ENCODE measurements around the gene NMRAL1.
A peak's percentile ranks its signal among the peaks of the same experiment; 100 is the strongest.

NMRAL1 gene

DNA sequence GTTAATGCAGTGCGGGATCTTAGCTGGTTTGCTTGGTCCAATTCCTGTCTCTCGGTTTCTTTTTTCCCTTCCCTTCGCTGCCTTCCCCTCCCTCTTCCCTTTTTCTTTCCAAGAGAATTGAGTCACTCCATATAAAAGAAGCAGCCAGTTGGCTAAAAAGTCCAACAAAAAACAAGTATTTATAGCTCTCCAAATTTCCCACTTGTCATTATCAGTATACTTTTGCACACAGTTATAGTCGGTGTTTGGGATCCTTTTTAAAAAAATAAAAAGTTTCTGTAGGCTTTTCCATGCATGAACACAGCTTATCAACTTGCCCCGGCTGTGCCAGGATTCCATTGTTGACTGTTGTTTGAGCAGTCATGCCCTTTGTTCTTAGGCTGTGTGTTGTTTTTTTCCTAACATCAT lies 26.6 kb upstream of the NMRAL1 start:
- no peak for DNase-seq

DNA sequence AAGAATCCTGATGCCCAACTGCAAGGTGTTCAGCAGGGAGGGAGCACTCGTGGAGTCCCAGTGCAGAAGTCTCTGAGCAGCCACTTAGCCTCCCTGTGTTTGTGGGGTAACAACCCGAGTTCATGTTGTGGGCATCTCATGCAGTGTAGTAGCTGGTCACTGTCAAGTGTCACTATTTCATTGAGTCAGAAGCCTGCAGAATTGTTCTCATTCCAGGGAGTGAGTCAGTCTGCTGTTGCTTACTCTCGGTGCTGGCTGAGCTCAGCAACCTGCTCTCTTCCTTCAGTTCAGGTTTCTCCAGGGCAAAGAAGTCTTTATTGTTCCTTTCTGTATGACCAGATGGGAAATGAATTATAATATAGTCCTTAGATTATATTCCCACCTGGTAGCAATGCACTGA lies 25.8 kb upstream of the NMRAL1 start:
- no peak for DNase-seq

- no peak for DNase-seq
Observed at GRCh38 chr16:4499196-4499555, 24.8 kb upstream of the NMRAL1 start.

DNA sequence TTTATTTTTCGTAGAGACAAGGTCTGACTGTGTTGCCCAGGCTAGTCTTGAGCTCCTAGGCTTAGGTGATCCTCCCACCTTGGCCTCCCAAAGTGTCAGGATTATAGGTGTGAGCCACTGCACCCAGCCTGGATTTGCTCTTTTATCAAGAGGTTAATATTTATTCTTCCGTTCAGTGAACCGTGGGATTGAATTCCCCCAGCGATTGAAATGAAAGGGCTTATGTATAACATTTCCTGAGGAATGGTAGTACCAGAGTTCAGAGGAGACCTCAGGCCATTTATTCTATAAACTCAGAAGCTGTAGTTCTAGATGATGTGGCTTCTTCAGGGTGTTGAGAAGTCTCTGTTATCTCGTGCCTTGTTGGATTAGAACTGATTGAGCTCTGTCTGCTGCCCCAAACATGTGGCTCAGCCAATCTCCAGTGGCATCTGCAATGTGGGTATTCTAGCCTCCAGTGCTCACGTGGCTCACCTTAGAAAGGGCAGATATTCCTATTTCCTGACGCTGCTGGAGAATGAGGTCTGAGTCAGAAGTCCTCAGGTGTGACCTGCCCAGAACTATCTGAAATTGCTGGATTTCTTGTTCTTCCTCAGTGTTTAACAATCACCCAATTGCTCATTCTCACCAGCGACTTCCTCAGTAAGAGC lies 24.2 kb upstream of the NMRAL1 start:
- no peak for DNase-seq

DNA sequence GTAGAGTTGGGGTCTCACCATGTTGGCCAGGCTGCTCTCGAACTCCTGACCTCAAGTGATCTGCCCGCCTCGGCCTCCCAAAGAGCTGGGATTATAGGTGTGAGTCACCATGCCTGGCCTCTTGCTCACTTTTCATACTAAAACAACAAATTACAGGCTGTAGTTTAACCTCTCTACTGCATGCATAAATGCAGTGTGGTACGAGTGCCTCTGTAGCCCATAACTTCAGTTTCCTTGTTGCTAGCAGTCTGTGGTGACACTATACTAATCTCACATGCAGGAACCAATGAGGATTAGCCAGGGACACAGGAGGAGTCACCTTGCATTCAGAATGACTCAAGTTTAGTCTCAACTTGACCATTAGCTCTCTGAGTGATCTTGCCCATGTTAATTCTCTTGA lies 21.9 kb upstream of the NMRAL1 start:
- no peak for DNase-seq

- no peak for DNase-seq
Observed at GRCh38 chr16:4495766-4496165, 21.3 kb upstream of the NMRAL1 start.

DNA sequence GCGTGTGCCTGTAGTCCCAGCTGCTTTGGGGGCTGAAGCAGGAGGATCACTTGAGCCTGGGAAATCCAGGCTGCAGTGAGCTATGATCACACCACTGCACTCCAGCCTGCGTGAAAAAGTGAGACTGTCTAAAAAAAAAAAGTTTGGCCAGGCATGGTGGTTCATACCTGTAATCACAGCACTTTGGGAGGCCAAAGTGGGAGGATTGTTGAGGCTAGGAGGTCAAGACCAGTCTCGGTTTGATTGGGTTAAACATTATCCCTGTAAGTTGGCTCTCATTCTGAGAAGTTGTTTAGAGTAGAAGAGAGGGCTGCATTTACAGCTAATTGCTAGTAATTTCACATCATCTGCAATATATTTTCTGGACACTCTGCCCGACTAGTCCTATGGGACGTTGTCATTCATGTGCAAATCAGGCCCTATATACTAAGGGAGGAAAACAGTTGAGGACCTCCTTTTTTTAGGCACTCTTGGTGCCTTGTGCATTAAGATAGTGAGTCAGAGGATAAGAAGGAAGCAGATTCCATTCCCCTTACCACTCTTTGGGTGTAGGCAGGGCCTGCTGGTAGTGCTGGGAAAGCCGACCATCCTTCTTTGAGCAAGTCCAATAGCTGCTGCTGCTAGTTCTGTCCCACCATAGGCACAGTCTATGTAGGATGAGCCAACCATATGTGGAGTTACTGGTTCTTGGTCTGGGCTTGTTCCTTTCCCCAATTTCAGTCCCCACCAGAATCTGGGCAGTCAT lies 20.5 kb upstream of the NMRAL1 start:
- no peak for DNase-seq

DNA sequence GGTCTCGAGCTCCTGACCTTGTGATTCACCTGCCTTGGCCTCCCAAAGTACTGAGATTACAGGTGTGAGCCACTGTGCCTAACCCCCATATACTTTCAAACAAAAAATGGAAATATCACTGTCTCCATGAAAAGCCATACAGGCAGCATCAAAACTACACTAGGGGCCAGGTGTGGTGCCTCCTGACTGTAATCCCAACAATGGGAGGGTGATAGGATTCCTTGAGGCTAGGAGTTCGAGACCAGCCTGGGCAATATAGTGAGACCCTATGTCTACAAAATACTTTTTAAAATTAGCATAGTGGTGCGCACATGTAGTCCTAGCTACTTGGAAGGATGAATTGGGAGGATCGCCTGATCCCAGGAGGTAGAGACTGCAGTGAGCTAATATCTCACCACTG lies 17.5 kb upstream of the NMRAL1 start:
- DNase-seq: no peak

DNA sequence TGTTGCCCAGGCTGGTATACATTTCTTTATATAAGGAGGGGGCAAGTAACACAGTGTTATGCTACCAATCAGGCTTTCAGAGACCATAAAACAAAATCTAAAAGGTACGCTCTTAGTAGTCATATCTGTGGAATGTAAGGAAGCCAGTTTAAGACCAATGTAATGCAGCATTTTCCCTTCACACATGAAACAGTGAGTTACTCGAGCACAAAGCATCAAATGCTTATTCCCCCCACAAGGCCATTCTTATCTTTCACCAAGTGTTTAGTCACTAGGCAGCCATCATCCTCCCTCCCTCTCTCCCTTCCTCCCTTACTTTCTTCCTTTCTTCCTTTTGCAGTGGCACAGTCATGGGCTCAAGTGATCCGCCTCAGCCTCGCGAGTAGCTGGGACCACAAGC lies 14.6 kb upstream of the NMRAL1 start:
- no peak for DNase-seq

DNA sequence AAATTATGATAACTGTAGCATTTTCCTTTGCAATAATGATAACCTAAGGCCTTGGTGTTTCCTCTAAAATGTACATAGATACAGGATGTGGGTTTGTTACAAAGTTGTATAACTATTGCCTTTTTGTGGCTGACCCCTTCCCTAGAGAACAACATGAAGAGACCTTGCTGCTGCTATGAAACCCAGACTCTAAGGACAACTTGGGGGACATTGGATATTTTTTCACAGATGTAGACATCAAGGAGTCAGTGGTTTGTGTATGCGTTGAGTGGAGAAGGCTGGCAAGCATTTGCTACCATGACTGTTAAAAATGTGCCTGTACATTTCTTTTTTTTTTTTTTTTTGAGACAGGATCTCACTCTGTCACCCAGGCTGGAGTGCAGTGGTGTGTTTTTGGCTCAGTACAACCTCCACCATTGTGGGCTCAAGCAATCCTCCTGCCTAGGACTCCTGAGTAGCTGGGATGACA lies 14.1 kb upstream of the NMRAL1 start:
- DNase-seq: no peak

DNA sequence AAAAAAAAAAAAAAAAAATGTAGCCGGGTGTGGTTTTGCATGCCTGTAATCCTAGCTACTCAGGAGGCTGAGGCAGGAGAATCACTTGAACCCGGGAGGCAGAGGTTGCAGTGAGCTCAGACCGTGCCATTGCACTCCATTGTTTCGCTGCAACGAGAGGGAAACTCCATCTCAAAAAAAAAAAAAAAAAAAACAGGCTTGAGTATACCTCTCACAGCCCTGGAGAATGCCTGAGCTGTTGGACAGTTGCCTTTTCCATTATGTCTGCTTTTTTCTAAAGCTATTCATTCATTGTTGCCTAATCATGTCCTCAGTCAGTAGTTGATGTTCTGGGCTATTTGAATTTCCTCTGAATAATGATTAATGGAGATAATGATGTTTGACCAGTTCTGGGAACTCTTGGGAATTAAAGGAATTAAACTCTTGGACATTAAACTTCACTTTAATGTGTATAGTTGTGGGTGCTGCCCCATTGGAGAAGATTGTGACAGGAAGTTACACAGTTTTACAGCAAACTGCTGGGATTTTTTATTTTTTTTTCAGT lies 13.6 kb upstream of the NMRAL1 start:
- DNase-seq: no peak

DNA sequence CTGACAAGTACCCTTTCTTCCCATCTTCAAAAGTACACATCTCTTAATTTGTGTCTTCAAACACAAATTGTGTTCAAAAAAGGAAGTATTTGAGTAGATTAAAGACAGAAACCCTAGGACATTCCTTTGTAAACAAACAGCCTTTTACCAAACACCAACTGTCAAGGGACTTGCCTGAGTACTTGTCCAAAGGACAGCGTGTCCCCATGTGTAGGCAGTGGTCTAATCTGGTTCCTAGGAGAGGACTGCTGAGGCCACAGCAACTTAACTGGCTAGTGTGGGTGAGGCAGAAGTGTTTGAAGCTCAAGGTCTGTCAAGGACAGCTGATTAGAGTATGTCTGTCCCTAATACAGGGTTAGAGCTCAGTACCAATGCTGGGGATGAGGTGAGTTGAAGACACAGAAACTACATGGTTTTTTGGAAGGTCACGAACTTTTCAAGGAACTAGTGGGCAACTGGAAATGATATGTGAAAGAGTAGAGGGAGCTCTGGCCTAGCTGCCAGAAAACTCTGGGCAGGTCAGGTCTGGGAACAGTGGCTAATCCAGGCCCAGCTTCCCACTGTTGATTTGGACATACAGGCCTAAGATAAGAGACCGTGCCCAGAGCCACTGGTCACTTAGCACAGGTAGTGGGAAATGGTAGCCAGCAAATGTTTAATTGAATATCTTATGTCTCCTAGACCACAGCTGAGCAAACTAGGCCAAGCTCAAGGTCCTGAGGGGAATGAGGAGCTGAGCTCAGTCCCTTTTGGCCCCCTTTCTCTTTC lies 11.9 kb upstream of the NMRAL1 start:
- no peak for DNase-seq

GRCh38 chr16:4481963-4482362 lies 7.5 kb upstream of the NMRAL1 start:
- no peak for DNase-seq

- DNase-seq: no peak
Observed at GRCh38 chr16:4481526-4481925, 7.1 kb upstream of the NMRAL1 start.

GRCh38 chr16:4477966-4478365 lies 3.5 kb upstream of the NMRAL1 start:
- no peak for DNase-seq

DNA sequence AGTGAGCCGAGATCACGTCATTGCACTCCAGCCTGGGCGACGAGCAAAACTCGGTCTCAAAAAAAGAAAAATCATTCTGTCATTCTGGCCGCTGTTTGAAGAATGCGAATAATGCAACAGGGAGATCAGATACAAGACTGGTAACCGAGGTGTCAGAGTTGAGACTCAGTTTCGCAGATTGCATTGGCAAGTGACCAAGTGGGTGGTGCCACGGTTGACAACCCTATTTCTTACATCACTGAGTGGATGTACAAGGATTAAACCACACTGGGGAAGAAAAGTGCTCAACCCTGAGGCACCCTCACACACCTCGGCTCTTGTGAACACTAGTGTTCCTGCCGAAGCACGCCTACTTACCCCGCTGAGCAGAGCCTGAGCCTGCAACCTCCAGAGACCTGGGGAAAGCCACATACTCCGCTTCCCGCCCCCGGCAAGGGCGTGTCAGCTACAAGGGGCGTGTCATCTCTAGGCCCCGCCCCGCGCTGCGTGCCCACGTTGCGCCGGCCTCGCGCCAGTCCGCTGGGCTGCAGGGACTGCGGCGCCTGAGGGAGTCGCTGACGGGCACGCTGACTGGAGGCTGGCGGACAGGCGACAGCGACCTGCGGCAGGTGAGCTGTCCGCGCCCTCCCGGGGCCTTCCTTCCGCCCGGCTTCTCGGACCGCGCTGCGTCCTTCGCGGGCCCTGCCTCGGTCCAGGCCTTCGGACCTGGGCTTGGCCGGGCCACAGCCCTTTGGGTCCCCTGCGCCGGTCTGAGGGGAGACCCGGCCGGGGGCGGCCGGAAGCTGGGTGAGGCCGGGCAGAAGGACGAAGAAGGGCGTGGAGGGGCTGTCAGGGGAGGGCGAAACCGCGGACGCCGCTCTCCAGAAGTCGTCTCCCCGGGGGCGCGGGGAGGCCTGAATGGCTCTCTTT lies 1.7 kb upstream of the NMRAL1 start, which contains the start of gene HMOX2:
Gene HMOX2 (plus strand): TSS at position 519 of the 909 bp plus-strand sequence. CDS start 29,127 bp downstream, outside the sequence.
- DNase-seq: peak; percentile 99

DNA sequence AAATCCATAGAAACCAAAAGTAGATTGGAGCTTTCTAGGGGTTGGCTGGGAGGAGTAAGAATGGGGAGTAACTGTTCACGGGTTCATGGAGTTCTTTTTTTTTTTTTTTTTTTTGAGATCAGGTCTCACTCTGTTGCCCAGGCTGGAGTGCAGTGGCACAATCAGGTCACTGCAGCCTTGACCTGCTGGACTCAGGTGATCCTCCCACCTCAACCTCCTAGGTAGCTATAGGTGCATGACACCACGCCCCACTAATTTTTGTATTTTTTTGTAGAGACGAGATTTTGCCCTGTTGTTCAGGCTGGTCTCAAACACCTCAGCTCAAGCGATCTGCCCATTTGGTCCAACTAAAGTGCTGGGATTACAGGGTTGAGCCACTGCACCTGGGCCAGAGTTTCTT lies 1.5 kb downstream of the NMRAL1 start:
- DNase-seq: no peak

- DNase-seq: no peak
Observed at GRCh38 chr16:4471869-4472268, 2.6 kb downstream of the NMRAL1 start.

DNA sequence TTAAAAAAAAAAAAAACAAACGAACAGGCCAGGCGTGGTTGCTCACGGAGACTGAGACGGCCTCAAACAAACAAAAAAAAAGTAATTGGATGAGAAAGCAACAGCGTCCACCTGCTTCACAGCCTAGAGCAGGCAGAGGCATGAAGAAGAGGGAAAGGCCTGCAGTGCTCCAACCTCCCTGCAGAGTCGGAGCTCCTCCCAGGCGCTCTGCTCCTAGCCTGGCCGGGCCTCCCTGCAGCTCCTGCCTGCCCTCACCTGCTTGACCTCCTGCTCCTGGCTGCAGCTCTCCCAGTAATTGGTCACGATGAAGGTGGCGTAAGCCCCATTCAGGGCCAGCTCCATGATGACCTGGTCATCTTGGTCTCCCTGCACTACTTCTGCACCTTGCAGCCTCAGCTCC lies 5.5 kb downstream of the NMRAL1 start:
- DNase-seq: no peak

GRCh38 chr16:4467916-4468315 lies 6.5 kb downstream of the NMRAL1 start:
- DNase-seq: no peak

DNA sequence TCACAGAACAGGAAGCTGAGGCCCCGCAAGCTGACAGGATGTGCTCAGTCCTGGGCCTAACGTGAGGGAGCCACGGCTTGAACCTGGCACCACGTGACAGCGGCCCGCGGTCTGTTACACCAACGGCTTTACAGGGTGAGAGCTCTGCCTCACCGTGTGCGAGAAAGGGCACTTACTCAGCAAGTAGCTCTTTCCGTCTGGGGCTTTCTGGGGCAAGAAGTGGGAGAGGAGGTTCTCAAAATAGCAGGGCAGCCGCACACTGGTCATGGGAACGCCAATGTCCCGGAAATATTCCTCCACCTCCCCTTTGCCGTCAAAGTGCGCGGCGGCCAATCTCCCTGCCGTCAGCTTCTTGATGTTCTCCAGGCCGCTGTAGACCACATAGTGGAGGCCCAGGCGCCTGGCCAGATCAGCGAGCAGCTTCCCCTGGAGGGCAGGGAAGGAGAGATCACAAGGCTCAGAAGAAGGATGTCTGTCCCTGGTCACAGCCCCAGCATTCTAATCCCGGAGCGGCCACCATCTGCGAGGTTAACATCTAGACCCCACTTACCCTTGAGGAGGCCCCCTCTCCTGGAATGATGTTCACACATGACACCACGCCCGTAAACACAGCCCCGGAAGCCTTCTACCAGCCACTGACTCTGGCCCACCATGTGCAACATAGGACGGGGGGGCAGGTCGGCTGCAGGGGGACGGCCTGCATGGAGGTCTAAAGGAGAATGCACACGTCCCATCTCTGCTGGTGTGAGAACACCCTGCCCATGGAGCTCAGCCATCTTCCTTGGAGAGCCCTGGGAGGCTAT lies 8.2 kb downstream of the NMRAL1 start:
- DNase-seq: peak; percentile 80
